Fibroblast of lung (primary cell): ENCODE results near the gene APOO. TPM values are rescaled to one million over a fixed set of nuclear protein-coding genes. Genes with fewer than 3 reads are reported as not detected.

Experiments used
- DNase-seq, 2 donors: peaks; one replicate each; pipeline versions ENCODE4 v3.0.0 to v3.0.0-alpha.2; 2010; ENCODE audit warnings: low read depth in 2 of 2
- H2AFZ ChIP-seq: 2 replicates; pipeline ENCODE4 v1.5.1; 2012; ENCODE audit warnings: low read length, control low read depth, inconsistent platforms
- H3K27ac ChIP-seq: 2 replicates; pipeline ENCODE4 v1.5.1; 2011; ENCODE audit warnings: low read length, control low read depth; ENCODE audit not compliant: insufficient read depth
- H3K27me3 ChIP-seq: 2 replicates; pipeline ENCODE4 v1.5.1; 2011; ENCODE audit warnings: mild to moderate bottlenecking, low read length; ENCODE audit not compliant: control insufficient read depth, insufficient read depth
- H3K36me3 ChIP-seq: 2 replicates; pipeline ENCODE4 v1.5.1; 2011; ENCODE audit warnings: low read length; ENCODE audit not compliant: control insufficient read depth, insufficient read depth
- H3K4me1 ChIP-seq: 2 replicates; pipeline ENCODE4 v1.5.1; 2011; ENCODE audit warnings: low read length; ENCODE audit not compliant: control insufficient read depth, insufficient read depth; ENCODE audit errors: extremely low read depth
- H3K4me2 ChIP-seq: 2 replicates; pipeline ENCODE4 v1.5.1; 2011; ENCODE audit warnings: low read length, control low read depth; ENCODE audit not compliant: insufficient read depth; ENCODE audit errors: extremely low read depth
- H3K4me3 ChIP-seq, 4 experiments: fragments of 200-600 bp in 1 of 4; sonication (generic) in 1 of 4; replicated peaks in 1 of 4; 2 replicates each; pipeline ENCODE4 v1.5.1; 2011 to 2016; ENCODE audit warnings: low read length in 4 of 4, low read depth in 3 of 4, mild to moderate bottlenecking in 3 of 4, control low read depth in 2 of 4, inconsistent platforms in 1 of 4, mixed read lengths in 1 of 4; ENCODE audit not compliant: insufficient read depth in 1 of 4; ENCODE audit errors: control extremely low read depth in 1 of 4
- H3K79me2 ChIP-seq: 2 replicates; pipeline ENCODE4 v1.5.1; 2012; ENCODE audit warnings: mild to moderate bottlenecking, low read length, inconsistent platforms; ENCODE audit not compliant: control insufficient read depth, insufficient read depth
- H3K9ac ChIP-seq: 2 replicates; pipeline ENCODE4 v1.5.1; 2011; ENCODE audit warnings: mild to moderate bottlenecking, low read length, control low read depth; ENCODE audit not compliant: insufficient read depth
- H3K9me3 ChIP-seq: 2 replicates; pipeline ENCODE4 v1.5.1; 2012; ENCODE audit warnings: low read depth, low read length; ENCODE audit not compliant: control insufficient read depth, insufficient read depth
- H4K20me1 ChIP-seq: 2 replicates; pipeline ENCODE4 v1.5.1; 2011; ENCODE audit warnings: low read length; ENCODE audit not compliant: control insufficient read depth, insufficient read depth; ENCODE audit errors: extremely low read depth
- CTCF ChIP-seq, 2 donors: IDR thresholded peaks in 1 of 2; conservative IDR thresholded peaks in 1 of 2; 1 replicate in 1 of 2; 2 replicates in 1 of 2; pipeline ENCODE4 v1.5.1; 2011 to 2012; ENCODE audit warnings: low read length in 2 of 2, control low read depth in 1 of 2, inconsistent platforms in 1 of 2, low read depth in 1 of 2, mild to moderate bottlenecking in 1 of 2
- EZH2 ChIP-seq: IDR thresholded peaks from 2 replicates; pipeline ENCODE4 v1.5.1; 2012; ENCODE audit warnings: low read length, control low read depth, mild to moderate bottlenecking; ENCODE audit errors: missing control alignments
- polyA plus RNA-seq, 2 donors: library from polyadenylated mRNA; depleted of rRNA in 1 of 2; stranded (reverse) in 1 of 2; unstranded in 1 of 2; fragments of >200 nt; gene quantifications; 2 replicates each; pipeline ENCODE4 v1.2.1, GENCODE V29; 2011 to 2012; ENCODE audit warnings: missing spikeins in 1 of 2
- total RNA-seq: library from RNA; depleted of rRNA; stranded (reverse); fragments of >200 nt; gene quantifications from 2 replicates; pipeline ENCODE4 v1.2.1, GENCODE V29; 2014

Gene APOO
- total and polyA plus RNA-seq, 2 donors (not counting 1 experiment from before 2014, with no cell fraction given): 8.1 to 17.0 TPM

GRCh38 chrX:23790155-23790497 lies 117.6 kb downstream of the APOO start:
- H3K4me1 ChIP-seq: no peaks in the 10 kb centered on the region

GRCh38 chrX:23789386-23790154 lies 118.2 kb downstream of the APOO start:
- Histone ChIP-seq H3K9ac (no peak overlapping the region), H3K36me3 (no peaks in the 10 kb centered on the region), H3K4me3 (no peak overlapping the region), H3K4me1 (no peaks in the 10 kb centered on the region), H2AFZ (no peak overlapping the region), H3K27me3 (no peaks in the 10 kb centered on the region), H3K9me3 (no peaks in the 10 kb centered on the region), H3K79me2 (no peaks in the 10 kb centered on the region), H4K20me1 (no peaks in the 10 kb centered on the region), H3K27ac (no peak overlapping the region), H3K4me2 (no peak overlapping the region)
- TF ChIP-seq CTCF (conservative IDR thresholded peaks at IDR 0.05 in 1 of 2, IDR thresholded peaks at IDR 0.05 in 1 of 2; ENCODE audit: low read depth in 1 of 2, low read length in 2 of 2) (no peak), EZH2 (no peak)
- no peak for DNase-seq

More at GRCh38 chrX:23790155-23790497, 117.6 kb downstream of the APOO start:
- DNase-seq: no peak
- TF ChIP-seq EZH2: no peak
- TF ChIP-seq CTCF (conservative IDR thresholded peaks at IDR 0.05 in 1 of 2, IDR thresholded peaks at IDR 0.05 in 1 of 2; ENCODE audit: low read depth in 1 of 2, low read length in 2 of 2): no peak
- no peaks in the 10 kb centered on the region for H4K20me1 ChIP-seq
- no peaks in the 10 kb centered on the region for H3K27me3 ChIP-seq
- H3K4me3 ChIP-seq: no peak overlapping the region
- no peak overlapping the region for H2AFZ ChIP-seq
- H3K27ac ChIP-seq: no peak overlapping the region
- H3K36me3 ChIP-seq: no peaks in the 10 kb centered on the region
- no peaks in the 10 kb centered on the region for H3K79me2 ChIP-seq
- no peak overlapping the region for H3K9ac ChIP-seq
- H3K9me3 ChIP-seq: no peaks in the 10 kb centered on the region
- no peak overlapping the region for H3K4me2 ChIP-seq

- Histone ChIP-seq H3K36me3 (no peaks in the 10 kb centered on the region), H3K27ac (no peak overlapping the region), H3K4me3 (no peak overlapping the region), H3K9me3 (no peaks in the 10 kb centered on the region), H3K4me2 (no peak overlapping the region), H3K4me1 (no peaks in the 10 kb centered on the region), H3K79me2 (no peaks in the 10 kb centered on the region), H3K27me3 (no peaks in the 10 kb centered on the region), H3K9ac (no peak overlapping the region), H4K20me1 (no peaks in the 10 kb centered on the region), H2AFZ (no peak overlapping the region)
- no peak for DNase-seq
- no peak for TF ChIP-seq CTCF (conservative IDR thresholded peaks at IDR 0.05 in 1 of 2, IDR thresholded peaks at IDR 0.05 in 1 of 2; ENCODE audit: low read depth in 1 of 2, low read length in 2 of 2)
- no peak for TF ChIP-seq EZH2
Measured at GRCh38 chrX:23788946-23789345, 118.8 kb downstream of the APOO start.
